ACC112 (cell line): ENCODE data around the gene MARCHF10.

Experiments used
- H2AFZ ChIP-seq: fragments of 200-600 bp; sonication (generic); one replicate; pipeline ENCODE4 v1.6.0; 2017; ENCODE audit warnings: antibody characterized with exemption, low read length; ENCODE audit not compliant: unreplicated experiment
- H3K27ac ChIP-seq: fragments of 200-600 bp; sonication (generic); 2 replicates; pipeline ENCODE4 v1.5.1; 2014; ENCODE audit warnings: low read depth, mild to moderate bottlenecking, antibody characterized with exemption, low read length, moderate library complexity
- H3K27me3 ChIP-seq: fragments of 200-600 bp; sonication (generic); 2 replicates; pipeline ENCODE4 v1.6.1; 2014; ENCODE audit warnings: mild to moderate bottlenecking, antibody characterized with exemption, low read length, moderate library complexity, mixed read lengths; ENCODE audit not compliant: insufficient read depth
- H3K36me3 ChIP-seq: fragments of 200-600 bp; sonication (generic); 2 replicates; pipeline ENCODE4 v1.6.1; 2016; ENCODE audit warnings: mild to moderate bottlenecking, antibody characterized with exemption, low read length, moderate library complexity, mixed read lengths; ENCODE audit not compliant: insufficient read depth
- H3K4me1 ChIP-seq: fragments of 200-600 bp; sonication (generic); one replicate; pipeline ENCODE4 v1.6.1; 2016; ENCODE audit warnings: low read length, mixed read lengths; ENCODE audit not compliant: insufficient read depth, unreplicated experiment, control insufficient read depth
- H3K4me3 ChIP-seq: fragments of 200-600 bp; sonication (generic); 2 replicates; pipeline ENCODE4 v1.5.1; 2014; ENCODE audit warnings: mild to moderate bottlenecking, low read depth, low read length
- H3K79me2 ChIP-seq: fragments of 200-600 bp; sonication (generic); one replicate; pipeline ENCODE4 v1.6.0; 2016; ENCODE audit warnings: low read length; ENCODE audit not compliant: control insufficient read depth, unreplicated experiment, insufficient read depth

MARCHF10 gene

DNA sequence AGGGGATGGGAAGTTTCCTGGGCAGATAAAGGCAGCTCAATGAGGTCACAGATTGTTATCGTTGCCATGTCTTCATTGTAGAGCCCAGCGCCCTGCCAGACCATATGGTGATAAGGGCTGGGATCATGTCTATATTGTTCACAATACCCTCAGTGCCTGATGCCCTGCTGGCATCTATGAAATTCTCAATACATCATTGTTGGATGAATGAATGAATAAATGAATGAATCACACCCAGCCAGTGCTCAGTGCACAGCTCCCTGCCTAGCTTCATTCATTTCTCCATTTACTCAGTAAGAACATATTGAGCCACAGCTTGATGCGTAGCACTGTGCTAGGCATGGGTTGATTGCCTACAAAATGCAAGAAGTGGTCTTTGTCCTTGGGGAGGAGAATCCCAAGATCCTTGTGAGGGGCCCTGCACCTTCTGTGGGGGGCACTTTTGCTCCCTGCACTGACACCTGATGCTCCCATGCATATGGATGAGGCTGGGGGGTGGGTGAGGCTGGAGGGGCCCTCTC lies 150.9 kb downstream of the MARCHF10 start:
- no peak overlapping the region for H3K4me3 ChIP-seq
- H3K27ac ChIP-seq: no peak overlapping the region
- H3K27me3 ChIP-seq: no peaks in the 10 kb centered on the region
- peaks cover 32% of the 10 kb centered on the region for H3K36me3 ChIP-seq
- H3K79me2 ChIP-seq: peaks cover 46% of the 10 kb centered on the region
- H3K4me1 ChIP-seq: peaks cover 16% of the 10 kb centered on the region
- H2AFZ ChIP-seq: no peak overlapping the region

- Histone ChIP-seq H3K27ac (no peak overlapping the region), H3K79me2 (peaks cover 45% of the 10 kb centered on the region), H3K4me3 (no peak overlapping the region), H3K36me3 (peaks cover 32% of the 10 kb centered on the region), H3K4me1 (peaks cover 21% of the 10 kb centered on the region), H3K27me3 (no peaks in the 10 kb centered on the region), H2AFZ (no peak overlapping the region)
These were observed 151.7 kb downstream of the MARCHF10 start for GRCh38 chr17:62656446-62656845.

GRCh38 chr17:62655656-62656055 lies 152.5 kb downstream of the MARCHF10 start:
- no peak overlapping the region for H3K27ac ChIP-seq
- H3K36me3 ChIP-seq: peaks cover 30% of the 10 kb centered on the region; the same call in 1 of the 2 replicates
- no peak overlapping the region for H3K4me3 ChIP-seq
- H2AFZ ChIP-seq: no peak overlapping the region
- H3K4me1 ChIP-seq: peaks cover 21% of the 10 kb centered on the region
- H3K27me3 ChIP-seq: no peaks in the 10 kb centered on the region
- peaks cover 43% of the 10 kb centered on the region for H3K79me2 ChIP-seq

- Histone ChIP-seq H3K27ac (peak overlapping the region; percentile 69), H3K27me3 (no peaks in the 10 kb centered on the region), H3K36me3 (peaks cover 17% of the 10 kb centered on the region; the same call in 1 of the 2 replicates), H3K4me3 (peak overlapping the region; percentile 66), H2AFZ (no peak overlapping the region), H3K79me2 (peaks cover 38% of the 10 kb centered on the region), H3K4me1 (peaks cover 21% of the 10 kb centered on the region)
These were observed 154.0 kb downstream of the MARCHF10 start for GRCh38 chr17:62653826-62654761.

DNA sequence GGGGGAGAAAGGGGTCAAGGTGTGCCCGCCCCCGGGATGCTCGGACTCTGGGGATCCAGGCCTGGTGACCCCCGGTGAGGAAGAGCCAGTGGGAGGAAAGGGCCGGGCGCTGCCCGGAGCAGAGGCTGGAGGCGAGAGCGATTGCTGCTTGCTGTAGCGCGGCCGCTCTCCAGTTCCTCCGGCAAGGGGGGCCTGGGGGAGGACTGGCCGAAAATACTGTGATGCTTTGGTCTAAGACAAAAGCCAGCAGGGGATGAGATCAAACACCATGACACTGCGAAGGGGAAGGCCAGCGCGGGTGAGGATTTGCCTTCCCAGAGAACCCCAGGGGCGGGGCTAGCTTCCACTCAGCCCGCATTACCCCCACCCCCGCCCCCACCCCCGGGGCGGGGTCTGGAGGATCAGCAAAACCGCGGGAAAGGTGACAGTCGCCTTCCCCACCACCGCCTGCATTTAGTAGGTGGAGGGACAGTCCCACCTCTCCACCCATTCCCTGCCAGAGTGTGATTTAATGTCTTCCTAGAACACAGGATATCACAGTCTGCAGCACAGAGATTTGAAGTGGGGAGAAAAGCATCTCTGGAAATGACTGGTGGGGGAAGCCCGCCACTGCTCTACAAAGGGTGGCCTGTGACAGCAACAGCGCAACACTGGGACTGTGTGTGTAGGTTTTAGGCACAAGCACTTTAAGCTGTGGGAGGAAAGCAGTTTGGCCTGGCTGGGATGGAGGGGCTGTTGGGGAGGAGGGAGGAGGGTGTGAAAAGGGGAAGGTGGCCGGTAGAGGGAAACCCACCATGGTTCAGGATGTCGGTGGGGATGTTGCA lies 154.9 kb downstream of the MARCHF10 start:
- Histone ChIP-seq H3K27me3 (no peaks in the 10 kb centered on the region), H3K4me1 (peaks cover 24% of the 10 kb centered on the region), H3K27ac (peak overlapping the region; percentile 69), H2AFZ (no peak overlapping the region), H3K79me2 (peaks cover 41% of the 10 kb centered on the region), H3K36me3 (peaks cover 8% of the 10 kb centered on the region; the same call in 1 of the 2 replicates), H3K4me3 (peak overlapping the region; percentile 66)

GRCh38 chr17:62652251-62653001 lies 155.7 kb downstream of the MARCHF10 start:
- Histone ChIP-seq H2AFZ (no peak overlapping the region), H3K27ac (peak overlapping the region; percentile 69), H3K4me3 (peak overlapping the region; percentile 66)

More at GRCh38 chr17:62652251-62653001, 155.7 kb downstream of the MARCHF10 start:
- Histone ChIP-seq H3K79me2 (peaks cover 46% of the 10 kb centered on the region), H3K4me1 (peaks cover 31% of the 10 kb centered on the region), H3K36me3 (peaks cover 3% of the 10 kb centered on the region; the same call in 1 of the 2 replicates), H3K27me3 (no peaks in the 10 kb centered on the region)
